WTC11 (cell line): ENCODE results near the gene CLASP2. TPM values are rescaled to one million over a fixed set of nuclear protein-coding genes. Genes with fewer than 3 reads are reported as not detected.

ENCODE experiments used
- ATAC-seq: fragments of 200-7000 bp; cut with Tn5 transposase; 2 replicates; pipeline ENCODE4 v1.10.0; 2021; ENCODE audit warnings: mild to moderate bottlenecking, moderate library complexity
- CTCF ChIA-PET: fragments of 300-600 bp; sonication (Branson Sonifier 250); formaldehyde crosslinking; loops from one replicate; lab custom pipeline; 2021; ENCODE audit warnings: antibody characterized with exemption; lab: Charles Lee
- POLR2A ChIA-PET: fragments of 350-600 bp; sonication (Branson Sonifier 250); formaldehyde crosslinking; loops from one replicate; lab custom pipeline; 2021; ENCODE audit warnings: antibody characterized with exemption; lab: Charles Lee
- DNase-seq: peaks from one replicate; pipeline ENCODE4 v3.0.0; 2021; ENCODE audit warnings: low spot score
- H3K27ac Mint-ChIP-seq: 2 replicates; pipeline ENCODE4 v1.8.0; 2021; ENCODE audit warnings: mixed read lengths
- H3K27me3 Mint-ChIP-seq: 2 replicates; pipeline ENCODE4 v1.8.0; 2021; ENCODE audit warnings: low read depth, mild to moderate bottlenecking, moderate library complexity, mixed read lengths
- H3K36me3 Mint-ChIP-seq: 2 replicates; pipeline ENCODE4 v1.8.0; 2021; ENCODE audit warnings: mixed read lengths
- H3K4me1 Mint-ChIP-seq: 2 replicates; pipeline ENCODE4 v1.8.0; 2022; ENCODE audit warnings: mixed read lengths
- H3K4me3 Mint-ChIP-seq: 2 replicates; pipeline ENCODE4 v1.8.0; 2021; ENCODE audit warnings: mild to moderate bottlenecking, moderate library complexity, mixed read lengths
- H3K9me3 Mint-ChIP-seq: 2 replicates; pipeline ENCODE4 v1.8.0; 2021; ENCODE audit warnings: mixed read lengths
- AR ChIP-seq: fragments of 250-450 bp; sonication (Bioruptor Pico); IDR thresholded peaks from 2 replicates; pipeline ENCODE4 v1.9.0; 2021; ENCODE audit warnings: mild to moderate bottlenecking
- CBFB ChIP-seq: sonication (generic); formaldehyde crosslinking; IDR thresholded peaks from 2 replicates; pipeline ENCODE4 v1.8.1; 2022; ENCODE audit warnings: mild to moderate bottlenecking, low read depth, missing genetic modification reagents
- GTF2I ChIP-seq: fragments of 250-450 bp; sonication (Bioruptor Pico); conservative IDR thresholded peaks from 2 replicates; pipeline ENCODE4 v1.4.0; 2021; ENCODE audit warnings: mild to moderate bottlenecking
- JUN ChIP-seq: sonication (generic); formaldehyde crosslinking; IDR thresholded peaks from 2 replicates; pipeline ENCODE4 v1.8.0; 2023; ENCODE audit warnings: mild to moderate bottlenecking, missing genetic modification reagents
- MYBL2 ChIP-seq: sonication (generic); formaldehyde crosslinking; IDR thresholded peaks from 2 replicates; pipeline ENCODE4 v1.8.1; 2023; ENCODE audit warnings: mild to moderate bottlenecking, moderate library complexity, missing genetic modification reagents
- NFATC4 ChIP-seq: fragments of 250-450 bp; sonication (Bioruptor Pico); IDR thresholded peaks from 2 replicates; pipeline ENCODE4 v1.9.0; 2021; ENCODE audit warnings: mild to moderate bottlenecking
- PRRX2 ChIP-seq: fragments of 250-450 bp; sonication (Bioruptor Pico); IDR thresholded peaks from 2 replicates; pipeline ENCODE4 v1.8.0; 2021; ENCODE audit warnings: mild to moderate bottlenecking
- RORB ChIP-seq: fragments of 250-450 bp; sonication (Bioruptor Pico); IDR thresholded peaks from 2 replicates; pipeline ENCODE4 v1.9.0; 2021; ENCODE audit warnings: mild to moderate bottlenecking
- ZNF121 ChIP-seq: sonication (generic); formaldehyde crosslinking; IDR thresholded peaks from 2 replicates; pipeline ENCODE4 v1.8.0; 2023; ENCODE audit warnings: missing genetic modification reagents
- ZNF416 ChIP-seq: fragments of 250-450 bp; sonication (Bioruptor Pico); IDR thresholded peaks from 2 replicates; pipeline ENCODE4 v1.9.0; 2021; ENCODE audit warnings: mild to moderate bottlenecking, inconsistent platforms
- ZNF671 ChIP-seq: fragments of 250-450 bp; sonication (Bioruptor Pico); IDR thresholded peaks from 2 replicates; pipeline ENCODE4 v1.8.0; 2021; ENCODE audit warnings: mild to moderate bottlenecking
- total RNA-seq: library from RNA; stranded (reverse); gene quantifications from 3 replicates; pipeline ENCODE4 v1.2.3, GENCODE V29; 2021
- TF ChIP-seq, protein P1 (sequence below): sonication (generic); formaldehyde crosslinking; IDR thresholded peaks from 2 replicates; pipeline ENCODE4 v1.8.0; 2023; ENCODE audit warnings: missing genetic modification reagents, mild to moderate bottlenecking, borderline replicate concordance
- TF ChIP-seq, protein P2 (sequence below): sonication (generic); formaldehyde crosslinking; IDR thresholded peaks from 2 replicates; pipeline ENCODE4 v1.8.1; 2022; ENCODE audit warnings: low read depth, mild to moderate bottlenecking, moderate library complexity, missing genetic modification reagents, borderline replicate concordance
- TF ChIP-seq, protein P3 (sequence below): sonication (generic); formaldehyde crosslinking; IDR thresholded peaks from 2 replicates; pipeline ENCODE4 v1.8.0; 2023; ENCODE audit warnings: missing genetic modification reagents
- TF ChIP-seq, protein P4 (sequence below): sonication (generic); formaldehyde crosslinking; IDR thresholded peaks from 2 replicates; pipeline ENCODE4 v1.8.0; 2023; ENCODE audit warnings: mild to moderate bottlenecking, missing genetic modification reagents

Gene CLASP2
- total RNA-seq, 1 experiment from 2014 or later, result 56.7 TPM

- TF ChIP-seq, protein P1, sequence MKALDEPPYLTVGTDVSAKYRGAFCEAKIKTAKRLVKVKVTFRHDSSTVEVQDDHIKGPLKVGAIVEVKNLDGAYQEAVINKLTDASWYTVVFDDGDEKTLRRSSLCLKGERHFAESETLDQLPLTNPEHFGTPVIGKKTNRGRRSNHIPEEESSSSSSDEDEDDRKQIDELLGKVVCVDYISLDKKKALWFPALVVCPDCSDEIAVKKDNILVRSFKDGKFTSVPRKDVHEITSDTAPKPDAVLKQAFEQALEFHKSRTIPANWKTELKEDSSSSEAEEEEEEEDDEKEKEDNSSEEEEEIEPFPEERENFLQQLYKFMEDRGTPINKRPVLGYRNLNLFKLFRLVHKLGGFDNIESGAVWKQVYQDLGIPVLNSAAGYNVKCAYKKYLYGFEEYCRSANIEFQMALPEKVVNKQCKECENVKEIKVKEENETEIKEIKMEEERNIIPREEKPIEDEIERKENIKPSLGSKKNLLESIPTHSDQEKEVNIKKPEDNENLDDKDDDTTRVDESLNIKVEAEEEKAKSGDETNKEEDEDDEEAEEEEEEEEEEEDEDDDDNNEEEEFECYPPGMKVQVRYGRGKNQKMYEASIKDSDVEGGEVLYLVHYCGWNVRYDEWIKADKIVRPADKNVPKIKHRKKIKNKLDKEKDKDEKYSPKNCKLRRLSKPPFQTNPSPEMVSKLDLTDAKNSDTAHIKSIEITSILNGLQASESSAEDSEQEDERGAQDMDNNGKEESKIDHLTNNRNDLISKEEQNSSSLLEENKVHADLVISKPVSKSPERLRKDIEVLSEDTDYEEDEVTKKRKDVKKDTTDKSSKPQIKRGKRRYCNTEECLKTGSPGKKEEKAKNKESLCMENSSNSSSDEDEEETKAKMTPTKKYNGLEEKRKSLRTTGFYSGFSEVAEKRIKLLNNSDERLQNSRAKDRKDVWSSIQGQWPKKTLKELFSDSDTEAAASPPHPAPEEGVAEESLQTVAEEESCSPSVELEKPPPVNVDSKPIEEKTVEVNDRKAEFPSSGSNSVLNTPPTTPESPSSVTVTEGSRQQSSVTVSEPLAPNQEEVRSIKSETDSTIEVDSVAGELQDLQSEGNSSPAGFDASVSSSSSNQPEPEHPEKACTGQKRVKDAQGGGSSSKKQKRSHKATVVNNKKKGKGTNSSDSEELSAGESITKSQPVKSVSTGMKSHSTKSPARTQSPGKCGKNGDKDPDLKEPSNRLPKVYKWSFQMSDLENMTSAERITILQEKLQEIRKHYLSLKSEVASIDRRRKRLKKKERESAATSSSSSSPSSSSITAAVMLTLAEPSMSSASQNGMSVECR (CRISPR knock-in tag), result no peak
Measured at GRCh38 chr3:33579840-33580239, 138.2 kb downstream of the CLASP2 start (continued).

GRCh38 chr3:33579178-33579510 lies 138.9 kb downstream of the CLASP2 start:
- Mint-ChIP-seq H3K27me3 (peaks cover 13% of the 10 kb centered on the region), H3K27ac (0 out of 2 replicates have a peak overlapping the region, but pooled peaks have one; percentile 28), H3K9me3 (no peaks in the 10 kb centered on the region), H3K4me1 (peaks cover 62% of the 10 kb centered on the region), H3K4me3 (no peak overlapping the region), H3K36me3 (peaks cover 11% of the 10 kb centered on the region)
- no peak for ATAC-seq
- ChIA-PET CTCF (no interaction called here), POLR2A (no interaction called here)
- TF ChIP-seq MYBL2 (no peak), ZNF671 (no peak), JUN (CRISPR knock-in tag) (no peak), CBFB (no peak), ZNF416 (CRISPR knock-in tag) (no peak), PRRX2 (CRISPR knock-in tag) (no peak), ZNF121 (no peak), NFATC4 (CRISPR knock-in tag) (no peak), AR (no peak), GTF2I (CRISPR knock-in tag) (no peak), RORB (CRISPR knock-in tag) (no peak)
- TF ChIP-seq, protein P2, sequence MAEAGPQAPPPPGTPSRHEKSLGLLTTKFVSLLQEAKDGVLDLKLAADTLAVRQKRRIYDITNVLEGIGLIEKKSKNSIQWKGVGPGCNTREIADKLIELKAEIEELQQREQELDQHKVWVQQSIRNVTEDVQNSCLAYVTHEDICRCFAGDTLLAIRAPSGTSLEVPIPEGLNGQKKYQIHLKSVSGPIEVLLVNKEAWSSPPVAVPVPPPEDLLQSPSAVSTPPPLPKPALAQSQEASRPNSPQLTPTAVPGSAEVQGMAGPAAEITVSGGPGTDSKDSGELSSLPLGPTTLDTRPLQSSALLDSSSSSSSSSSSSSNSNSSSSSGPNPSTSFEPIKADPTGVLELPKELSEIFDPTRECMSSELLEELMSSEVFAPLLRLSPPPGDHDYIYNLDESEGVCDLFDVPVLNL (CRISPR knock-in tag), result no peak
- TF ChIP-seq, protein P3, sequence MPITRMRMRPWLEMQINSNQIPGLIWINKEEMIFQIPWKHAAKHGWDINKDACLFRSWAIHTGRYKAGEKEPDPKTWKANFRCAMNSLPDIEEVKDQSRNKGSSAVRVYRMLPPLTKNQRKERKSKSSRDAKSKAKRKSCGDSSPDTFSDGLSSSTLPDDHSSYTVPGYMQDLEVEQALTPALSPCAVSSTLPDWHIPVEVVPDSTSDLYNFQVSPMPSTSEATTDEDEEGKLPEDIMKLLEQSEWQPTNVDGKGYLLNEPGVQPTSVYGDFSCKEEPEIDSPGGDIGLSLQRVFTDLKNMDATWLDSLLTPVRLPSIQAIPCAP (CRISPR knock-in tag), result no peak
- TF ChIP-seq, protein P4, sequence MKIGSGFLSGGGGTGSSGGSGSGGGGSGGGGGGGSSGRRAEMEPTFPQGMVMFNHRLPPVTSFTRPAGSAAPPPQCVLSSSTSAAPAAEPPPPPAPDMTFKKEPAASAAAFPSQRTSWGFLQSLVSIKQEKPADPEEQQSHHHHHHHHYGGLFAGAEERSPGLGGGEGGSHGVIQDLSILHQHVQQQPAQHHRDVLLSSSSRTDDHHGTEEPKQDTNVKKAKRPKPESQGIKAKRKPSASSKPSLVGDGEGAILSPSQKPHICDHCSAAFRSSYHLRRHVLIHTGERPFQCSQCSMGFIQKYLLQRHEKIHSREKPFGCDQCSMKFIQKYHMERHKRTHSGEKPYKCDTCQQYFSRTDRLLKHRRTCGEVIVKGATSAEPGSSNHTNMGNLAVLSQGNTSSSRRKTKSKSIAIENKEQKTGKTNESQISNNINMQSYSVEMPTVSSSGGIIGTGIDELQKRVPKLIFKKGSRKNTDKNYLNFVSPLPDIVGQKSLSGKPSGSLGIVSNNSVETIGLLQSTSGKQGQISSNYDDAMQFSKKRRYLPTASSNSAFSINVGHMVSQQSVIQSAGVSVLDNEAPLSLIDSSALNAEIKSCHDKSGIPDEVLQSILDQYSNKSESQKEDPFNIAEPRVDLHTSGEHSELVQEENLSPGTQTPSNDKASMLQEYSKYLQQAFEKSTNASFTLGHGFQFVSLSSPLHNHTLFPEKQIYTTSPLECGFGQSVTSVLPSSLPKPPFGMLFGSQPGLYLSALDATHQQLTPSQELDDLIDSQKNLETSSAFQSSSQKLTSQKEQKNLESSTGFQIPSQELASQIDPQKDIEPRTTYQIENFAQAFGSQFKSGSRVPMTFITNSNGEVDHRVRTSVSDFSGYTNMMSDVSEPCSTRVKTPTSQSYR (CRISPR knock-in tag), result no peak
- DNase-seq, result no peak
